B cell (primary cell): ENCODE measurements around the gene ACADS. TPM values are rescaled to one million over a fixed set of nuclear protein-coding genes. Genes with fewer than 3 reads are reported as not detected.
A peak's percentile ranks its signal among the peaks of the same experiment; 100 is the strongest.

Experiments
- ATAC-seq: fragments of 200-7000 bp; cut with Tn5 transposase; one replicate; pipeline ENCODE4 v1.10.0; 2021; ENCODE audit warnings: low read depth, mild to moderate bottlenecking, moderate number of reproducible peaks, moderate library complexity
- CTCF ChIA-PET: fragments of 350-600 bp; sonication (Branson Sonifier 250); formaldehyde crosslinking; loops from one replicate; lab custom pipeline; 2021; ENCODE audit warnings: antibody characterized with exemption, inconsistent platforms; lab: Charles Lee
- POLR2A ChIA-PET: fragments of 350-600 bp; sonication (Branson Sonifier 250); formaldehyde crosslinking; loops from one replicate; lab custom pipeline; 2021; ENCODE audit warnings: antibody characterized with exemption; lab: Charles Lee
- DNase-seq: peaks from one replicate; pipeline ENCODE4 v3.0.0; 2013
- H2AFZ ChIP-seq: 2 replicates; pipeline ENCODE4 v1.6.1; 2012; ENCODE audit warnings: mild to moderate bottlenecking, low read depth, low read length; ENCODE audit not compliant: insufficient read depth, poor library complexity, severe bottlenecking
- H3K27ac ChIP-seq, 2 donors: 1 replicate in 1 of 2; 2 replicates in 1 of 2; pipeline ENCODE4 v1.5.1; 2012 to 2013; ENCODE audit warnings: low read length in 2 of 2, mild to moderate bottlenecking in 2 of 2, moderate library complexity in 1 of 2
- H3K27me3 ChIP-seq, 4 experiments: fragments of 200-600 bp in 1 of 4; sonication (generic) in 1 of 4; replicated peaks in 1 of 4; 1 replicate in 2 of 4; 2 replicates in 2 of 4; pipeline versions ENCODE4 v1.6.1 to v1.7.0; 2013 to 2016; ENCODE audit warnings: low read length in 3 of 4, mild to moderate bottlenecking in 2 of 4, mixed read lengths in 1 of 4, moderate library complexity in 1 of 4; ENCODE audit not compliant: insufficient read depth in 4 of 4, control insufficient read depth in 3 of 4; ENCODE audit errors: control extremely low read depth in 1 of 4
- H3K36me3 ChIP-seq, 2 experiments: replicated peaks in 1 of 2; 1 replicate in 1 of 2; 2 replicates in 1 of 2; pipeline versions ENCODE4 v1.6.1 to v1.7.1; 2013; ENCODE audit warnings: low read length in 1 of 2; ENCODE audit not compliant: insufficient read depth in 2 of 2, control insufficient read depth in 1 of 2; ENCODE audit errors: control extremely low read depth in 1 of 2, extremely low read depth in 1 of 2
- H3K4me1 ChIP-seq, 2 donors: fragments of 200-600 bp in 1 of 2; sonication (generic) in 1 of 2; 1 replicate in 1 of 2; 2 replicates in 1 of 2; pipeline versions ENCODE4 v1.5.1 to v1.6.1; 2013 to 2017; ENCODE audit warnings: low read length in 2 of 2; ENCODE audit not compliant: control insufficient read depth in 2 of 2, insufficient read depth in 2 of 2
- H3K4me2 ChIP-seq: replicated peaks from 2 replicates; pipeline ENCODE3; 2012; ENCODE audit warnings: mild to moderate bottlenecking, low read depth, low read length; ENCODE audit not compliant: poor library complexity, severe bottlenecking
- H3K4me3 ChIP-seq, 5 experiments: fragments of 200-600 bp in 1 of 5; sonication (generic) in 1 of 5; 1 replicate in 3 of 5; 2 replicates in 2 of 5; pipeline versions ENCODE4 v1.5.1 to v1.7.0; 2011 to 2016; ENCODE audit warnings: low read length in 4 of 5, mild to moderate bottlenecking in 4 of 5, low read depth in 2 of 5, control low read depth in 1 of 5, moderate library complexity in 1 of 5; ENCODE audit not compliant: insufficient read depth in 1 of 5; ENCODE audit errors: control extremely low read depth in 1 of 5, extremely low read depth in 1 of 5
- H3K79me2 ChIP-seq: fragments of 200-600 bp; sonication (generic); one replicate; pipeline ENCODE4 v1.6.0; 2016; ENCODE audit warnings: low read length; ENCODE audit not compliant: control insufficient read depth, insufficient read depth
- H3K9ac ChIP-seq: fragments of 200-600 bp; sonication (generic); 2 replicates; pipeline ENCODE4 v1.6.1; 2017; ENCODE audit warnings: mild to moderate bottlenecking, low read length, moderate library complexity
- H3K9me3 ChIP-seq, 3 donors: one replicate each; pipeline versions ENCODE4 v1.6.1 to v1.7.1; 2013; ENCODE audit warnings: low read length in 2 of 3; ENCODE audit not compliant: control insufficient read depth in 2 of 3, insufficient read depth in 1 of 3; ENCODE audit errors: control extremely low read depth in 1 of 3
- H4K20me1 ChIP-seq: 2 replicates; pipeline ENCODE4 v1.6.0; 2012; ENCODE audit warnings: mild to moderate bottlenecking, low read length; ENCODE audit not compliant: insufficient read depth, control insufficient read depth, poor library complexity, severe bottlenecking
- H3K27ac Mint-ChIP-seq: one replicate; pipeline ENCODE4 v1.8.0; 2021; ENCODE audit warnings: mixed read lengths
- H3K27me3 Mint-ChIP-seq: one replicate; pipeline ENCODE4 v1.8.0; 2021; ENCODE audit warnings: mixed read lengths
- H3K4me1 Mint-ChIP-seq: one replicate; pipeline ENCODE4 v1.8.0; 2021; ENCODE audit warnings: mixed read lengths
- H3K4me3 Mint-ChIP-seq: one replicate; pipeline ENCODE4 v1.8.0; 2021; ENCODE audit warnings: mixed read lengths
- H3K9me3 Mint-ChIP-seq: one replicate; pipeline ENCODE4 v1.8.0; 2022; ENCODE audit warnings: mixed read lengths; ENCODE audit not compliant: insufficient read depth
- CTCF ChIP-seq: fragments of 200-600 bp; IDR thresholded peaks from one replicate; pipeline ENCODE4 v1.8.0; 2022; ENCODE audit warnings: antibody characterized with exemption, mild to moderate bottlenecking
- EZH2 ChIP-seq: IDR thresholded peaks from 2 replicates; pipeline ENCODE4 v1.6.1; 2012; ENCODE audit warnings: borderline replicate concordance, low read depth, mild to moderate bottlenecking, moderate library complexity, low read length; ENCODE audit not compliant: insufficient read depth, poor library complexity, severe bottlenecking
- WGBS: methylation state at CpG from one replicate; pipeline ENCODE4 v1.1.5; 2013; ENCODE audit warnings: missing lambda C conversion rate; ENCODE audit not compliant: insufficient coverage; 5-methylcytosine and 5-hydroxymethylcytosine counted together
- intact Hi-C: fragments of 100-400 bp; cut with micrococcal nuclease; formaldehyde crosslinking; loops from one replicate; pipeline ENCODE4 v1.10.0; 2022
- polyA plus RNA-seq: library from polyadenylated mRNA; depleted of rRNA; stranded (reverse); fragments of >200 nt; gene quantifications from 2 replicates; pipeline ENCODE4 v1.2.3, GENCODE V29; 2012
- total RNA-seq, 2 donors: library from RNA; stranded (reverse); fragments of 120-200 nt in 1 of 2; gene quantifications; 1 replicate in 1 of 2; 2 replicates in 1 of 2; pipeline versions ENCODE4 v1.2.3 to v1.2.4, GENCODE V29; 2013 to 2022

Gene ACADS
- total and polyA plus RNA-seq, 2 donors (not counting 1 experiment from before 2014, with no cell fraction given), result 6.8 to 10.0 TPM

GRCh38 chr12:120689397-120690082 is 36.1 kb upstream of the ACADS start:
- Histone ChIP-seq H3K9ac (no peak overlapping the region), H3K9me3 (peaks cover 0 to 6% (median 2%) of the 10 kb centered on the region in 3 donors), H3K4me3 (no peak overlapping the region), H3K27ac (no peak overlapping the region), H3K27me3 (no peaks in the 10 kb centered on the region), H2AFZ (no peak overlapping the region), H3K79me2 (peaks cover 70% of the 10 kb centered on the region), H3K4me1 (peaks cover 36 to 39% of the 10 kb centered on the region in 2 donors), H4K20me1 (peaks cover 55% of the 10 kb centered on the region), H3K4me2 (peak overlapping the region; percentile 84), H3K36me3 (peaks cover 4 to 11% of the 10 kb centered on the region in 2 experiments)
- intact Hi-C loops, result loop anchor here (5.0 to 10.0 kb wide), 2 partner anchors 165 to 1198 kb away; partner anchors contain the start of gene PSMD9
- TF ChIP-seq CTCF, result no peak
- TF ChIP-seq EZH2, result no peak
- Mint-ChIP-seq H3K4me3 (peak overlapping the region; percentile 88), H3K27ac (no peak overlapping the region), H3K27me3 (no peaks in the 10 kb centered on the region), H3K9me3 (no peaks in the 10 kb centered on the region), H3K4me1 (peaks cover 41% of the 10 kb centered on the region)
- no peak for DNase-seq
- ChIA-PET POLR2A (interaction anchor here (0.7 kb wide), 1 partner anchor 9 kb away, joined by 4 read pairs; no protein-coding TSS in a partner anchor), CTCF (interaction anchor here (1.2 to 8.9 kb wide), 4 partner anchors 10 to 41 kb away, joined by 3 to 121 read pairs (median 4); no protein-coding TSS in a partner anchor)
- no peak for ATAC-seq
- 98% methylated on average over 6 of the region's 6 CpGs for WGBS

- Mint-ChIP-seq H3K9me3 (no peaks in the 10 kb centered on the region), H3K4me1 (peaks cover 36% of the 10 kb centered on the region), H3K27ac (no peak overlapping the region), H3K4me3 (no peak overlapping the region), H3K27me3 (no peaks in the 10 kb centered on the region)
- POLR2A ChIA-PET, result no interaction called here
- TF ChIP-seq CTCF (no peak), EZH2 (no peak)
- CTCF ChIA-PET, result interaction anchor here (0.5 to 8.9 kb wide), 5 partner anchors 10 to 393 kb away, joined by 3 to 121 read pairs (median 4); no protein-coding TSS in a partner anchor
- H3K27ac ChIP-seq, result no peak overlapping the region
- no peak overlapping the region for H3K9ac ChIP-seq
- no peak overlapping the region for H3K4me2 ChIP-seq
- DNase-seq (no peak), ATAC-seq (no peak)
- H4K20me1 ChIP-seq, result peaks cover 55% of the 10 kb centered on the region
- H3K79me2 ChIP-seq, result peaks cover 70% of the 10 kb centered on the region
- H3K4me3 ChIP-seq, result no peak overlapping the region
- H3K4me1 ChIP-seq, result peaks cover 31 to 33% of the 10 kb centered on the region in 2 donors
- WGBS, result 100% methylated on average over 1 of the region's 2 CpGs
- H3K9me3 ChIP-seq, result peaks cover 0 to 5% (median 2%) of the 10 kb centered on the region in 3 donors
- peaks cover 6 to 17% of the 10 kb centered on the region in 2 experiments for H3K36me3 ChIP-seq
- intact Hi-C loops, result no loop called here
- H3K27me3 ChIP-seq, result no peaks in the 10 kb centered on the region
- H2AFZ ChIP-seq, result no peak overlapping the region
Measured at GRCh38 chr12:120690083-120690450, 35.6 kb upstream of the ACADS start.
